Measurements from ENCODE around the gene ABHD17C.

DNA sequence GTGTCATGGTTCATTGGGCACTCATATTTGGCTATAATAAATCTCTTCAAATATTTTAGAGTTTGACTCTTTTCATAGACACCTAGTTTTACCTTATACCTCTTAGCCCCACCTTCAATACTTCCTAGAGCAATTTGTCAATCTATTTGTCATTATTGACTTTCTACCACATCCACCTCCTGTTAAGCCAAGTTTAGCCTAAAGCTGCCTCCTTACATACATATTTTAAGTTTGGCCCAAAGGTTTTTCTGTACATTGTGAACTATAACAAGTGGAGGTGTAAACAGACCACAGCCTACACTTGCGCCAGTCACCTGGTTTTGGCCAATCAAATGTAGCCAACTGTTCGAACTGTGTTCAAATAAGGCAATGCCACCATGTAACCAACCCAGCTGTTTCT is 18.1 kb upstream of the ABHD17C start:
- TF ChIP-seq CTCF (IDR thresholded peaks at IDR 0.05) (no peak), POLR2A (IDR thresholded peaks at IDR 0.05) (no peak)

All from adrenal gland (tissue), 5 donors.